Left ventricle myocardium inferior (tissue), 1 donor: ENCODE data around the gene DLAT. TPM values are rescaled to one million over a fixed set of nuclear protein-coding genes. Genes with fewer than 3 reads are reported as not detected.
"Not testable (repeated sequence)": the region's sequence is repeated elsewhere in the genome, so short reads cannot be mapped to it uniquely, and the experiment has no call there.

Experiments used
- DNase-seq: peaks from one replicate; pipeline ENCODE4 v3.0.0-alpha.2; 2020
- H3K27ac ChIP-seq: fragments of 200-600 bp; replicated peaks from 2 replicates; pipeline ENCODE4 v1.8.0; 2021
- H3K27me3 ChIP-seq: fragments of 200-600 bp; 2 replicates; pipeline ENCODE4 v1.8.0; 2021; ENCODE audit warnings: low read depth
- H3K36me3 ChIP-seq: fragments of 200-600 bp; 2 replicates; pipeline ENCODE4 v1.8.0; 2021
- H3K4me1 ChIP-seq: fragments of 200-600 bp; 2 replicates; pipeline ENCODE4 v1.8.0; 2021
- H3K4me3 ChIP-seq: fragments of 200-600 bp; 2 replicates; pipeline ENCODE4 v1.8.0; 2021; ENCODE audit warnings: mild to moderate bottlenecking, moderate library complexity
- H3K9me3 ChIP-seq: fragments of 200-600 bp; replicated peaks from 2 replicates; pipeline ENCODE4 v1.8.0; 2021
- CTCF ChIP-seq: fragments of 200-600 bp; IDR thresholded peaks from 2 replicates; pipeline ENCODE4 v1.8.0; 2021; ENCODE audit warnings: antibody characterized with exemption, mild to moderate bottlenecking, borderline replicate concordance
- intact Hi-C: fragments of 100-400 bp; cut with micrococcal nuclease; formaldehyde crosslinking; loops from one replicate; pipeline ENCODE4 v1.11.0; 2022
- total RNA-seq: library from RNA; stranded (reverse); fragmentation: NEBNext Ultra II Directional; extraction: Animal tissue kit (Norgen Biotek cat#: 25700); gene quantifications from one replicate; pipeline ENCODE4 v1.2.1, GENCODE V29; 2021
- donor health status: DM: no; HTN: yes; CAD: no; lungs with severe emphysema.

The DLAT gene
- total RNA-seq, 1 donor from 2014 or later: 176 TPM

GRCh38 chr11:111996669-111997068 is 28.5 kb upstream of the DLAT start:
- TF ChIP-seq CTCF: peak; percentile 55
- H3K4me1 ChIP-seq: peaks cover 15% of the 10 kb centered on the region
- DNase-seq, H3K9me3 ChIP-seq, intact Hi-C loops, H3K4me3 ChIP-seq, H3K27me3 ChIP-seq: not testable (repeated sequence)
- H3K36me3 ChIP-seq: peaks cover 59% of the 10 kb centered on the region
- peak overlapping the region; percentile 43 for H3K27ac ChIP-seq

GRCh38 chr11:111999111-111999510 is 26.1 kb upstream of the DLAT start:
- Histone ChIP-seq H3K4me3 (no peak overlapping the region), H3K36me3 (peaks cover 57% of the 10 kb centered on the region), H3K27ac (no peak overlapping the region), H3K27me3 (no peaks in the 10 kb centered on the region), H3K9me3 (no peaks in the 10 kb centered on the region), H3K4me1 (peaks cover 18% of the 10 kb centered on the region)
- intact Hi-C loops: no loop called here
- TF ChIP-seq CTCF: no peak
- no peak for DNase-seq

- H3K27ac ChIP-seq: peak overlapping the region; percentile 85
- H3K9me3 ChIP-seq: no peaks in the 10 kb centered on the region
- peaks cover 46% of the 10 kb centered on the region for H3K36me3 ChIP-seq
- no peak overlapping the region for H3K4me3 ChIP-seq
- no peak for DNase-seq
- no peaks in the 10 kb centered on the region for H3K27me3 ChIP-seq
- intact Hi-C loops: no loop called here
- peaks cover 17% of the 10 kb centered on the region for H3K4me1 ChIP-seq
- TF ChIP-seq CTCF: no peak
Measured at GRCh38 chr11:112000703-112001102, 24.5 kb upstream of the DLAT start.

- Histone ChIP-seq H3K27ac (peak overlapping the region; percentile 85), H3K9me3 (no peaks in the 10 kb centered on the region), H3K4me1 (peaks cover 11% of the 10 kb centered on the region), H3K36me3 (peaks cover 30% of the 10 kb centered on the region), H3K4me3 (peak overlapping the region; percentile 3), H3K27me3 (no peaks in the 10 kb centered on the region)
- no peak for TF ChIP-seq CTCF
- intact Hi-C loops: no loop called here
- no peak for DNase-seq
Measured at GRCh38 chr11:112002491-112003216, 22.6 kb upstream of the DLAT start.

- no peak overlapping the region for H3K4me3 ChIP-seq
- H3K27me3 ChIP-seq: no peaks in the 10 kb centered on the region
- intact Hi-C loops: no loop called here
- no peak for DNase-seq
- H3K36me3 ChIP-seq: peaks cover 17% of the 10 kb centered on the region
- peak overlapping the region; percentile 85 for H3K27ac ChIP-seq
- H3K9me3 ChIP-seq: no peaks in the 10 kb centered on the region
- TF ChIP-seq CTCF: peak; percentile 52
- H3K4me1 ChIP-seq: peaks cover 11% of the 10 kb centered on the region
Measured at GRCh38 chr11:112004389-112004788, 20.8 kb upstream of the DLAT start.
